Measurements from ENCODE around the gene TPST2.
"Not testable (repeated sequence)": the region's sequence is repeated elsewhere in the genome, so short reads cannot be mapped to it uniquely, and the experiment has no call there.

Gene TPST2

GRCh38 chr22:26528518-26528917 is 61.4 kb downstream of the TPST2 start:
- not testable (repeated sequence) for DNase-seq

GRCh38 chr22:26527574-26528465 is 62.1 kb downstream of the TPST2 start:
- DNase-seq: no peak

- DNase-seq: no peak
These were observed 62.8 kb downstream of the TPST2 start for GRCh38 chr22:26527167-26527566.

- no peak for DNase-seq
These were observed 63.9 kb downstream of the TPST2 start for GRCh38 chr22:26525946-26526564.

- DNase-seq: no peak
These were observed 65.1 kb downstream of the TPST2 start for GRCh38 chr22:26524870-26525269.

- DNase-seq: no peak
These were observed 67.3 kb downstream of the TPST2 start for GRCh38 chr22:26522592-26522991.

- no peak for DNase-seq
These were observed 67.9 kb downstream of the TPST2 start for GRCh38 chr22:26522012-26522411.

- no peak for DNase-seq
These were observed 72.5 kb downstream of the TPST2 start for GRCh38 chr22:26517429-26517828.

GRCh38 chr22:26516503-26516902 is 73.4 kb downstream of the TPST2 start:
- DNase-seq: no peak

- DNase-seq: no peak
These were observed 74.0 kb downstream of the TPST2 start for GRCh38 chr22:26515931-26516330.

- no peak for DNase-seq
These were observed 75.3 kb downstream of the TPST2 start for GRCh38 chr22:26514419-26515161.

GRCh38 chr22:26513838-26514237 is 76.1 kb downstream of the TPST2 start:
- no peak for DNase-seq

GRCh38 chr22:26512149-26512793 is 77.7 kb downstream of the TPST2 start, which contains the start of gene TFIP11:
Gene TFIP11 (minus strand): TSS chr22:26512473. CDS start chr22:26510272, 2,201 bp downstream.
- peak; percentile 91 for DNase-seq

GRCh38 chr22:26508148-26508547 is 81.8 kb downstream of the TPST2 start:
- DNase-seq: no peak

GRCh38 chr22:26503758-26504157 is 86.2 kb downstream of the TPST2 start:
- DNase-seq: no peak

GRCh38 chr22:26502688-26503561 is 87.0 kb downstream of the TPST2 start:
- DNase-seq: no peak

- no peak for DNase-seq
These were observed 87.9 kb downstream of the TPST2 start for GRCh38 chr22:26501996-26502395.

GRCh38 chr22:26499188-26499703 is 90.7 kb downstream of the TPST2 start:
- DNase-seq: no peak

- DNase-seq: no peak
These were observed 93.5 kb downstream of the TPST2 start for GRCh38 chr22:26496456-26496855.

GRCh38 chr22:26494506-26494905 is 95.4 kb downstream of the TPST2 start:
- DNase-seq: no peak

- DNase-seq: no peak
These were observed 97.7 kb downstream of the TPST2 start for GRCh38 chr22:26492220-26492619.

All from activated CD4-positive, CD25-positive, alpha-beta regulatory T cell treated with anti-CD3 and anti-CD28 coated beads, Interleukin-2, amount 50 U/mL, for 72 hours (primary cell).